Fibroblast of skin of abdomen (primary cell): ENCODE measurements around the gene SRC.

Source experiments
- DNase-seq: peaks from one replicate; pipeline ENCODE4 v3.0.0-alpha.2; 2013

The SRC gene

DNA sequence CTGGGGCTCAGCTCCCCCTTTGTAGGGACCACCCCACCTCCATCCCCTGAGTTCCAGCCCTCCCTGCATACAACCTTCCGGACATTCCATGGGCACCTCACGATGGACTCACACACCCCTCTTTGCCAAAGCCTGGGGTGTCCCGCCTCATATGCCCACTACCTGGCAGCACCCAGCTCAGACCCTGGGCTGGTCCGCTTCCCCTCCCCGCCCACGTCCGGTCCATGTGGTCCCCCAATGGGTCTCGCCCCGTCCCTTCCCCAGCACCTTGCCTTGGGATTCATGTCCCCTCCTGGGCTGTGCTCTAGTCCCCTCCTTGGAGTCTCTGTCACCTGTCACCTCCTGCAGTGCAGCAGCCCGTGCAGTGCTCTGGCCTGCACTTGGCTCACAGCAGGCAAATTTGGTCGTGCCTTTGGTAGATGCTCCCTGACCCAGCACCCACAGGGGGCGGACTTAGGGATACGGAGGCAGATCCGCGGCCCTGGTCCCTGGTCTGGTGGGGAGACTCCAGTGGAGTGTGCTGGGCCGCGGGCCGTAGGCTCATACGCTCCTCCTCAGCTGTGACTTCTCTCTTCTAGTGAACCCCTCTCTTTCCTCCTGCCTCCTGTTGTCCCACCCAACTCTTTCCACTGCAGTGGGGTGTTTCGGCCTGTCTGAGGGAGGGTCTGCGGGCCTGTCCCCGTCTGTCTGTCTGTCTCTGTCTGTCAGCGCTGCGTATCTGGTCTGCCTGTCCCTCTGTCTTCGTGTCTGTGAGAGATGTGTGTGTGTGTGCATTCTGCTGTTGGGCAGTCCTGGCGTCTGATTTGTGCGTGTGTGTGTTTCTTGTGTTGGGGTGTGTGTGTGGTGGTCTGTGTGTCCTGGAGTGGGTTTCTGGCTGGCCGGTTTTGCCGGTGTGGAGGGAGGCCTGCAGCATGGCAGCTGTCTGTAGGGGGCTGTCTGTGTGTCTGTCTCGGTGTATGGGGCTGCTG lies 69.5 kb downstream of the SRC start:
- DNase-seq = no peak

DNA sequence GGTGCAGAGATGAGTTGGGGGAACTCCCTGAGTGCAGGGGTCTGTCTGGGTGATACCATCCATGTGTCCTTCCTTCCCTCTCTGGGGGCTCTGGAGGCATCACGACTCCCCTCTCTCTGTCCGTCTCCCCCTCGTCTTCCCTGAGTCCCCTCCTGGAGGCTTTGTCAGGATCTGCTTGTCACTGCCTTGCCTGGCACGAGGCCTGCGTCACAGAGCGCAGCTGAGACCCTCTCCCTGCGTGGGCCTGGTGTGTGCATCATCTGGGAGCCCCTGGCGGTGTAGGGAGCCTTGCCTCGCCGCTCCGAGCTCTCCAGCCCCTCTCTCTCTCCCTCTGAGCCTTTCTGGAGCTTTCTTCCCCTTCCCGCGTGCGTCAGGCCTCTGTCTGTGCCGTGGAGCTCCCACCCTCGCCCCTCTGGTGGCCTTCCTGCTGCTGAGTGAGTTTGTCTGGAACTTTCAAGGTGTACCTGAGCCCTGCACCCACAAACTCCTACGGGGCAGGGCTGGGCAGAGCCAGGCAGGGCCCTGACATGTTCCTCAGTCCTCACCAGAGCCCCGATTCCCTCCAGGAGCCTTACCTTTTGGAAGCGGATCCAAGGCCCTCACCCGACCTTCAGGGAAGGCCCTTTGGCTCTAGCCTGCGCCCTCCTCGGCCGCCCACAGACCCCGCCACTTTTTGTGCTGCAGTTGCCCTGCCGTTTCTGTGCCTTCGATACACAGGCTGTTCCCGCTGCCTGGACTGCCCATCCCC lies 70.3 kb downstream of the SRC start:
- DNase-seq = no peak

GRCh38 chr20:37416848-37417616 lies 71.1 kb downstream of the SRC start:
- no peak for DNase-seq

- peak; percentile 67 for DNase-seq
These were observed 71.9 kb downstream of the SRC start for GRCh38 chr20:37417617-37418467.

DNA sequence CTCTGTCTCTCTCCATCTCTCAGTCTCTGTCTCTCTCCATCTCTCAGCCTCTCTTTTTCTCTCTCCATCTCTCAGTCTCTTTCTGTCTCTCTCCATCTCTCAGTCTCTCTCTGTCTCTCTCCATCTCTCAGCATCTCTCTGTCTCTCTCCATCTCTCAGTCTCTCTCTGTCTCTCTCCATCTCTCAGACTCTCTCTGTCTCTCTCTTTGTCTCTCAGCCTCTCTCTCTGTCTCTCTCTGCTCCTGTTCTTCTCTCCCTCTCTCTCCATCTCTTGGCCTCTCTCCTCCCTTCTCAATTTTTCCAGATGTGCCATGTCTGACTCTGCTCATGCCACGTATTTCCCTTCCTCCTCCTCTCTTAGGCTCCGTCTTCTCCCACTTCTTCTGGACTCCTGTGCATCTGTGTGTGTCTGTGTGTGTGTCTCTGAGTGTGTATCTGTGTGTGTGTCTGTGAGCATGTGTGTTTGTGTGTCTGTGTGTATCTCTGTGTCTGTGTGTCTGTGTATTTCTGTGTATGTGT lies 72.7 kb downstream of the SRC start:
- peak; percentile 14 for DNase-seq

DNA sequence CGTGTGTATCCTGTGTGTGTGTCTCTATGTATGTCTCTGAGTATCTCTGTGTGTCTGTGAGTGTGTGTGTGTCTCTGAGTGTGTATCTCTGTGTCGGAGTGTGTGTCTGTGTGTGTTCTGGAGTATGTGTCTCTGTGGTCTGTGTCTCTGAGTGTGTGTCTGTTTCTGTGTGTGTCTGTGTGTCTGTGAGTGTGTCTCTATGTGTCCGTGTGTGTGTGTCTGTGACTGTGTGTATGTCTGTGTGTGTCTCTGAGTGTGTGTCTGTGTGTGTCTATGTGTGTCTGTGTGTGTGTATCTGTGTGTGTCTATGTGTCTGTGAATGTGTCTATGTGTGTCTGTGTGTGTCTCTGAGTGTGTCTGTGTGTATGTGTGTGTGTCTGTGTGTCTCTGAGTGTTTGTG lies 73.4 kb downstream of the SRC start:
- no peak for DNase-seq

DNA sequence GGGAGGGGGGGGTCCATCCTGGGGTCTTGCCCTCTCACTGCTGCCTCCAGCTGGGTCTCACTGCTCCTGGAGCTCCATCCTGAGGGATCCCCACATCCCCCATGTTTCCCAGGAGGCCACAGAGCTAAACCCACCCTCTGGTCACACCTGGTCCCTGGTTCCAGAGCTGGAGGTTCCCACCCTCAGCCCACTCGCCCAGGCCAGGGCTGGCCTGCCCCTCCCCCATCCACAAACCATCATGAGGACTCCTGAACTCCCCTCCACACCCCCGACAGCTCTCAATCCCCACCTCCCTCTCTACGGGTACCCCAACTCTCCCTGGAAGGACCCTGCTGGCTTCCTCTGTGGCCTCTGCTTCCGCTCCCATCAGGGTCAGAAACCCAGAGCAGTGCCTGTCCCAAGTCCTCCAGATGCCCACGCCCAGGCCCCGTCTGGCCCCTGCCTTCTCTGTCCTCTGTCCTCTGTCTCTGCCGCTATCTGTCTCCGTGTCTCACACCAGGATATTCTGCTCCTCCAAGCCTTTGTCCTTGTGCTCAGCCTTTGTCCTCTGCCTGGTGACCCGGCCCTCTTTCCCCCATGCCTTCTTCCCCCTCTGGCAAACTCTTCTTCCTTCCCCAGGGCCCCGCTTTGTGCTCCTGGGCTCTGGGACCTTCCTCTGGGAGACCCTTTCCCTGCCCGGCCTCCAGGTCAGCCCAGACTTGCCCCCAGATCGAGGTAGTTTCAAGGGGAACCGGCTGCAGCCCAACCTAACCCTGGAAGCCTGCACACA lies 74.0 kb downstream of the SRC start:
- no peak for DNase-seq

- no peak for DNase-seq
These were observed 74.7 kb downstream of the SRC start for GRCh38 chr20:37420610-37421009.

DNA sequence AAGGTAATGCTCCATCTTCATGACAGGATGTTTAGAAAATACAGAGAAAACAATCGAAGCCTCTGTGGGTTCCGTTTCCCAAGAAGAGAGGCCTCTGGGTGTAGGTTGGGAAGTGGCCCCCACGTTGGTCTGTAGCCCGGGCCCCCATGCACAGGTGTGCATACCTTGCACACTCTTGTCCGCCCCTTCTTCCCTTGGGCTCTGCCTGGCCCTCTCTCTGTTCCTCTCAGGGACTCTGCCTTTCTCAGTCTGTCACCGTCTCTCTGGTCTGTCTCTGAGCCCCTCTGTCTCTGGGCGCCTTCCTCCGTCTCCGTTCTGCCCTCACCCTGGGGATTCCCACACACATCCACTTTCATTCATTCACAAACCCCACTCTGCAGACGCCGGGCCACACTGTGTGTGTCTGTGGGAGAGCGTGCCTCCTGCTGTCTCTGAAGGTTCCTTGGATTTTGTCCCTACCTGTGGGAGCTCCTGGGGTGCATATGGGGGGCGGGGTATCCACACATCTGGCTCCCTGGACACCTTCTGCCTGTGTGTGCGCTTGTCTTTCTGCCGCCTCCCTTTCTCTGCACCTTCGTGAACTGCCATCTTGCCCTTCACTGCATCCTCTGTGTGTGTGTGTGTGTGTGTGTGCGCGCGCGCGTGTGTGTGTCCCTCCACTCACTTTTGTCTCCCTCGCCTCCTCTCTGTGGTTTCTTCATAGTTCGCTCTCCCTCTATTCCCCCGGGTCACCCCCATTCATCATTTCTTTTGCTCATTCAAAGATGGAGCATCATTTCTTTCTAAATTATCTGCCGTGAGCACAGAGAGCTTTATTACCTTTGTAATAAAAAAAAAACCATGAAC lies 75.3 kb downstream of the SRC start:
- DNase-seq = no peak

GRCh38 chr20:37421988-37422387 lies 76.0 kb downstream of the SRC start:
- DNase-seq = peak; percentile 36

GRCh38 chr20:37422791-37423286 lies 76.9 kb downstream of the SRC start:
- DNase-seq = no peak

DNA sequence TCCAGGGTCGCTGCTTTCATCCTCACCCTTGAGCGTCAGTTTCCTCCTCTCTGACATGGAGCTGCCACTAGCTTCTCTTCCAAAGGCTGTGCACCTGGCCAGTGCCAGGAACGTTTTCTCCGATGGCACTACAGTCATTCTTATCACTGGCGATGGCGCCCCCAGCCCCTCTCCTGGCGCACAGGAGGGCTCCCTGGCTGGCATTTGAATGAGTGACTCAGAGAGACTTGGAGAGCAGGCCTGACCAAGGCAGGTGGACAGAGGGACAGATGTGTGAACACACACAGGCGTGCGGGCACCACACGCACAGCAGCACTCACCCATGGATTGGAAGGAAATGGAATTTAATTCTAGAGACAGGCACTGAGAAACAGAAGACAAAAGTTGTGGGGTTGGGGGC lies 77.6 kb downstream of the SRC start:
- DNase-seq = no peak

DNA sequence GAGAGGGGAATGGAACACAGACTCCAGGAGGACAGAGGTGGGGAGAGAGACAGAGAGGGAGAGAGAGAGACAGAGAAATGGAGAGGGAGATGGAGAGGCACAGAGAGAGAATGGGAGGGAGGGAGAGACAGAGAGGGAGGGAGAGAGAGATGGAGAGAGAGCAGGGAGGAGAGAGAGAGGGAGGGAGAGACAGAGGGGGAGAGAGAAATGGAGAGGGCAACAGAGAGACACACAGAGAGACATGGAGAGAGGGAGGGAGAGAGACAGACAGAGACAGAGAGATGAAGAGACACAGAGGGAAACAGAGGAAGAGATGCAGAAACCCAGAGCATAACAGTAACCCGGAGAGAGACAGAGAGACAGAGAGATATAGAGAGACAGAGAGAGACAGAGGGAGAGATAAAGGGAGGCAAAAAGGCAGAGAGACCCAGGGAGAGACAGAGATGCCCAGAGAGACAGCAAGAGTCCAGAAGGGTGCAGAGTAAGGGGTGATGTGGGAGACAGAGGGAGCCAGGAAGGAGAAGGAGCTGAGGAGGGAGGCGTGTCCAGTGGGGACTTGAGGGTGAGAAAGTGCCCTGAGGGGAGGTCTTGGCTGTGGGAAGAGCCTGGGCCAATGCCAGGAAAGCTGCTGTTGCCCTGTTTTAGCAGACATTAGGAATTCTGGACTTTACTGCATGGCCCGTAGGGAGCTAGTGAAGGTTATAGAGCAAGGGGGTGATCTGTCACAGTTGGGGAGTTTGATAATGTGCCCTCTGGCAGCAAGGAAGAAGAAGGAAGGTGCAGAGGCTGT lies 78.3 kb downstream of the SRC start:
- DNase-seq = no peak

DNA sequence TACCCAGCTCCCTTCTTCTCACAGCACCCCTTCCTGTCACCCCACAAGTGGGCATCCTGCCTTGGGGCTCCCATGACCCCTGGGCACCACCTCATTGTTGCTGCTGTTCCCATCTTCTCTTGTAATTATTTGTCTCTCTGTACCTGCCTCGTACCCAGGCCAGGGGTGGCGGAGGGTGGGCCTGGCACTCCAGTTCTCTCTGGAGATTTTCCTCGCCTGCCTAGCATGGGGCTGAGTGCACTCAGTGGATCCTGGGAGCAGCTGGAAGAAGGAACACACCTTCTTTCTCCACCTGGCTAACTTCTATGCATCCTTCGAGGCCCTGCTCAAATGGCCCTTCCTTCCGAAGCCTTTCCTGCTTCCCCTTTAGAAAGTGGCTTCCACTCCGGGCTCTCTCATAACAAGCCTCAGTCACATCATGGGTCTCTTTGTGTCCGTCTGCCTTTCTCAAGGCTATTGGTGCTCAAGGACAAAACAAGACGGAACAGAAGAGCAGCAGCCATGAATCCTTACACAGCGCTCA lies 79.2 kb downstream of the SRC start:
- no peak for DNase-seq

GRCh38 chr20:37426106-37426505 lies 80.2 kb downstream of the SRC start:
- no peak for DNase-seq

DNA sequence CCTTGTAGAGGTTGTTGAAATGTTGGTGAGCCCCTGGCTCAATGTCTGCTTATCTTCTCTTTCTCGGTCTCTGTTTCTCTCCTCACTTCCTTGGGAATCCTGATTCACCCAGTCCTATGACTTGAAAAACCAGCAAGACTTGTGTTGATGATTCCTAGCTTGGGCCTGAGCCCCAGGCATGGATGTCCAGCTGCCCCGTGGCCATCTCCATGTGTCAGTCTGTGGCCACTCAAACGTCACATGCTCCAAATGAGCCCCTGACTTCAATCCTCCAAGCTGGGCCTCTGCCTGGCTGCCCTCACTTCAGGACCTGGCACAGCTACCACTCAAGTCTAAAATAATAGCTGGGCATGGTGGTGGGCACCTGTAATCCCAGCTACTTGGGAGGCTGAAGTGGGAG lies 81.0 kb downstream of the SRC start:
- DNase-seq = no peak

DNA sequence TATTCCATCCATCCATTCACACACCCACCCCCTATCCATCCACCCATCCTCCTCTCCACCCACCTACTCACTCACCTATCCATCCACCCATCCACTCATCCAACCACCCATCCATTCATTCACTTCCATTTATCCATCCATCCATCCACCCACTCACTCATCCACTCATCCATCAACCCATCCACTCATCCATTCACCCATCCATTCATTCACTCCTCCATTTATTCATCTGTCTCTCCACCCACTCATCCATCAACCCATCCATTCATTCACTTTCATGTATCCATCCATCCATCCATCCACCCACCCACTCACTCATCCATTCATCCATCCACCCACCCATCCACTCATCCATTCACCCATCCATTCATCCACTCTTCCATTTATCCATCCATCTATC lies 84.1 kb downstream of the SRC start:
- DNase-seq = no peak

- no peak for DNase-seq
These were observed 85.0 kb downstream of the SRC start for GRCh38 chr20:37430778-37431460.
